Stomach (tissue), 9 donors: ENCODE results near the gene RCOR1. TPM values are rescaled to one million over a fixed set of nuclear protein-coding genes. Genes with fewer than 3 reads are reported as not detected.

Experiments used
- DNase-seq, 2 donors: peaks; one replicate each; pipeline versions ENCODE4 v3.0.0 to v3.0.0-alpha.2; 2013 to 2019
- H3K27ac ChIP-seq, 5 donors: fragments of 200-600 bp in 4 of 5; sonication (generic) in 4 of 5; one replicate each; pipeline ENCODE4 v1.5.1; 2013 to 2019; ENCODE audit warnings: mild to moderate bottlenecking in 1 of 5, moderate library complexity in 1 of 5
- H3K27me3 ChIP-seq, 3 donors: fragments of 200-600 bp; sonication (generic); one replicate each; pipeline ENCODE4 v1.5.1; 2017 to 2019; ENCODE audit warnings: mixed run types in 1 of 3
- H3K36me3 ChIP-seq, 4 donors: fragments of 200-600 bp; sonication (generic); 1 replicate in 3 of 4; 2 replicates in 1 of 4; pipeline ENCODE4 v1.5.1; 2016 to 2019
- H3K4me1 ChIP-seq, 4 donors: fragments of 200-600 bp; sonication (generic); one replicate each; pipeline ENCODE4 v1.5.1; 2016 to 2019
- H3K4me3 ChIP-seq, 4 donors: fragments of 200-600 bp; sonication (generic) in 3 of 4; one replicate each; pipeline ENCODE4 v1.5.1; 2016 to 2019; ENCODE audit warnings: mild to moderate bottlenecking in 1 of 4
- H3K9me3 ChIP-seq, 4 donors: fragments of 200-600 bp; sonication (generic); one replicate each; pipeline ENCODE4 v1.5.1; 2016 to 2019
- CTCF ChIP-seq, 7 experiments: fragments of 450-650 bp in 4 of 7; fragments of 200-600 bp in 3 of 7; sonication (generic) in 3 of 7; IDR thresholded peaks; one replicate each; pipeline ENCODE4 v1.5.1; 2016 to 2019; ENCODE audit warnings: antibody characterized with exemption in 7 of 7, control low read depth in 2 of 7, mild to moderate bottlenecking in 1 of 7
- EP300 ChIP-seq: sonication (generic); formaldehyde crosslinking; IDR thresholded peaks from one replicate; pipeline ENCODE4 v1.6.1; 2017; ENCODE audit warnings: antibody characterized with exemption
- POLR2A ChIP-seq, 4 donors: fragments of 450-650 bp; IDR thresholded peaks; one replicate each; pipeline ENCODE4 v1.6.1; 2016; ENCODE audit warnings: antibody characterized with exemption in 4 of 4, control low read depth in 2 of 4, mild to moderate bottlenecking in 1 of 4, moderate library complexity in 1 of 4
- POLR2AphosphoS5 ChIP-seq, 3 donors: sonication (generic); formaldehyde crosslinking; IDR thresholded peaks; one replicate each; pipeline ENCODE4 v1.6.1; 2016; ENCODE audit warnings: antibody characterized with exemption in 3 of 3
- WGBS, 5 donors: extraction: QIAGEN DNeasy Blood & Tissue Kit in 3 of 5; methylation state at CpG; one replicate each; pipeline versions ENCODE4 v1.1.5 to v1.1.7; 2013 to 2018; 5-methylcytosine and 5-hydroxymethylcytosine counted together
- intact Hi-C: fragments of 100-400 bp; cut with DNase I; formaldehyde crosslinking; loops from one replicate; pipeline ENCODE4 v1.15.1; 2023; ENCODE audit warnings: low total_unique reads
- polyA plus RNA-seq, 3 donors: library from polyadenylated mRNA; stranded (reverse); fragments of 200-250 nt; gene quantifications; one replicate each; pipeline ENCODE4 v1.2.3, GENCODE V29; 2013
- total RNA-seq, 5 donors: library from RNA; depleted of rRNA; stranded (reverse); fragments of >200 nt; gene quantifications; one replicate each; pipeline versions ENCODE4 v1.1.0 to v1.2.3, GENCODE V29; 2014 to 2016
- donor health status: healthy with polysubstance abuse.
- donor health status: Bipolar disorder and iron deficiency.
- donor health status: healthy.

RCOR1 gene
- total and polyA plus RNA-seq, 8 donors: 4.9 to 60.7 (median 8.3) TPM

GRCh38 chr14:102579696-102580549, 12.5 kb upstream of the RCOR1 start:
- TF ChIP-seq POLR2AphosphoS5 (IDR thresholded peaks at IDR 0.05) (peak in 1 of 3 donors; percentile 48), EP300 (no peak), POLR2A (IDR thresholded peaks at IDR 0.05) (no peak)
- DNase-seq: peak in 1 of 2 donors; percentile 74
- H3K4me3 ChIP-seq: no peak overlapping the region
- H3K27ac ChIP-seq: peak overlapping the region in 1 of 5 donors; percentile 60
- no peaks in the 10 kb centered on the region for H3K27me3 ChIP-seq
- H3K4me1 ChIP-seq: peaks cover 0 to 6% (median under 1%) of the 10 kb centered on the region in 4 donors
- H3K9me3 ChIP-seq: no peaks in the 10 kb centered on the region
- H3K36me3 ChIP-seq: no peaks in the 10 kb centered on the region
- intact Hi-C loops: no loop called here
- 55 to 80% (median 77%) methylated on average over 19 of the region's 19 CpGs for WGBS, 5 donors

- no peak for DNase-seq
- Histone ChIP-seq H3K4me3 (no peak overlapping the region), H3K4me1 (peaks cover 5 to 8% (median 6%) of the 10 kb centered on the region in 4 donors), H3K36me3 (no peaks in the 10 kb centered on the region), H3K27ac (peak overlapping the region in 1 of 5 donors; percentile 60), H3K9me3 (no peaks in the 10 kb centered on the region), H3K27me3 (no peaks in the 10 kb centered on the region)
- intact Hi-C loops: no loop called here
- 91 to 94% (median 92%) methylated on average over 10 of the region's 10 CpGs for WGBS, 5 donors
- TF ChIP-seq EP300 (no peak), POLR2A (IDR thresholded peaks at IDR 0.05) (no peak), CTCF (IDR thresholded peaks at IDR 0.05) (no peak), POLR2AphosphoS5 (IDR thresholded peaks at IDR 0.05) (no peak)
Measured at GRCh38 chr14:102580550-102581110, 11.8 kb upstream of the RCOR1 start.

- H3K27ac ChIP-seq: no peak overlapping the region
- H3K27me3 ChIP-seq: no peaks in the 10 kb centered on the region
- intact Hi-C loops: no loop called here
- TF ChIP-seq EP300 (no peak), POLR2AphosphoS5 (IDR thresholded peaks at IDR 0.05) (no peak), CTCF (IDR thresholded peaks at IDR 0.05) (no peak)
- DNase-seq: no peak
- H3K36me3 ChIP-seq: no peaks in the 10 kb centered on the region
- WGBS, 5 donors: 94 to 95% (median 94%) methylated on average over 10 of the region's 10 CpGs
- no peak overlapping the region for H3K4me3 ChIP-seq
- no peaks in the 10 kb centered on the region for H3K9me3 ChIP-seq
- peaks cover 6 to 11% (median 7%) of the 10 kb centered on the region in 4 donors for H3K4me1 ChIP-seq
Measured at GRCh38 chr14:102581193-102581592, 11.3 kb upstream of the RCOR1 start.

- no peaks in the 10 kb centered on the region for H3K27me3 ChIP-seq
- DNase-seq: no peak
- TF ChIP-seq POLR2A (IDR thresholded peaks at IDR 0.05) (no peak), POLR2AphosphoS5 (IDR thresholded peaks at IDR 0.05) (no peak), EP300 (no peak), CTCF (IDR thresholded peaks at IDR 0.05) (no peak)
- H3K4me3 ChIP-seq: no peak overlapping the region
- no peaks in the 10 kb centered on the region for H3K9me3 ChIP-seq
- 62 to 73% (median 65%) methylated on average over 6 to 7 of the region's 7 CpGs for WGBS, 5 donors
- intact Hi-C loops: no loop called here
- no peak overlapping the region for H3K27ac ChIP-seq
- H3K4me1 ChIP-seq: peaks cover 6 to 11% (median 7%) of the 10 kb centered on the region in 4 donors
- no peaks in the 10 kb centered on the region for H3K36me3 ChIP-seq
Measured at GRCh38 chr14:102583726-102584125, 8.7 kb upstream of the RCOR1 start.
